ENCODE data around the gene NRG2. TPM values are rescaled to one million over a fixed set of nuclear protein-coding genes. Genes with fewer than 3 reads are reported as not detected.

Gene NRG2
- polyA plus RNA-seq, 1 of the 3 experiments (the other 2 are of a cell fraction) = 3.7 TPM

- no peak for TF ChIP-seq RAD21 (IDR thresholded peaks at IDR 0.05; ENCODE audit: low read length)
- TF ChIP-seq MEF2A (IDR thresholded peaks at IDR 0.05; ENCODE audit: borderline replicate concordance, low read depth) = no peak
- no peak for TF ChIP-seq GABPA (IDR thresholded peaks at IDR 0.05; ENCODE audit: low read depth)
Observed at GRCh38 chr5:139870677-139871076, 172.4 kb downstream of the NRG2 start (continued).

GRCh38 chr5:139869042-139869790 is 173.9 kb downstream of the NRG2 start:
- CTCF ChIA-PET = interaction anchor here (0.9 to 5.0 kb wide), 5 partner anchors 11 to 100 kb away, joined by 3 to 65 read pairs (median 8); no protein-coding TSS in a partner anchor

GRCh38 chr5:139867581-139867980 is 175.5 kb downstream of the NRG2 start:
- CTCF ChIA-PET = interaction anchor here (1.6 to 17.2 kb wide), 3 partner anchors 78 to 103 kb away, joined by 6 to 225 read pairs (median 161); no protein-coding TSS in a partner anchor
- H3K27ac ChIP-seq (ENCODE audit: low read depth in 2 of 2, low read length in 1 of 2) = no peak overlapping the region
- H3K4me1 ChIP-seq (ENCODE audit: control insufficient read depth in 1 of 2, insufficient read depth in 2 of 2, low read depth in 1 of 2, low read length in 1 of 2) = peaks cover 0 to 2% of the 10 kb centered on the region in 2 experiments; a peak in 1 of 4 replicates
- H3K4me3 ChIP-seq (ENCODE audit: low read depth in 2 of 2, low read length in 1 of 2) = no peak overlapping the region
- H3K79me2 ChIP-seq (ENCODE audit: insufficient read depth) = no peaks in the 10 kb centered on the region
- DNase-seq = no peak
- no peak overlapping the region for H2AFZ ChIP-seq (ENCODE audit: low read depth)
- H3K36me3 ChIP-seq (replicated peaks in 1 of 2; ENCODE audit: control insufficient read depth in 1 of 2, insufficient read depth in 2 of 2, low read length in 1 of 2) = no peaks in the 10 kb centered on the region
- no peak overlapping the region for H3K9ac ChIP-seq
- POLR2A ChIA-PET = no interaction called here
- no peaks in the 10 kb centered on the region for H3K9me3 ChIP-seq
- H3F3A ChIP-seq (replicated peaks; ENCODE audit: insufficient read depth) = no peaks in the 10 kb centered on the region
- no peaks in the 10 kb centered on the region for H3K27me3 ChIP-seq (ENCODE audit: insufficient read depth)
- H3K4me2 ChIP-seq = no peak overlapping the region
- H4K20me1 ChIP-seq (ENCODE audit: insufficient read depth) = no peaks in the 10 kb centered on the region
- H3K9me2 ChIP-seq = no peaks in the 10 kb centered on the region
- TF ChIP-seq GATA2 (CRISPR knock-in tag; IDR thresholded peaks at IDR 0.05) (no peak), MEF2A (IDR thresholded peaks at IDR 0.05; ENCODE audit: borderline replicate concordance, low read depth) (no peak), NFIC (IDR thresholded peaks at IDR 0.05; ENCODE audit: borderline replicate concordance) (no peak), USF2 (IDR thresholded peaks at IDR 0.05; ENCODE audit: borderline replicate concordance, low read depth, low read length) (no peak), REST (IDR thresholded peaks at IDR 0.05; ENCODE audit: low read depth, low read length) (no peak), FOXM1 (IDR thresholded peaks at IDR 0.05; ENCODE audit: low read depth) (no peak), EZH2phosphoT487 (IDR thresholded peaks at IDR 0.05; ENCODE audit: borderline replicate concordance, low read depth) (no peak), SMC3 (IDR thresholded peaks at IDR 0.05; ENCODE audit: low read depth, low read length) (no peak), POLR2AphosphoS5 (IDR thresholded peaks at IDR 0.05; ENCODE audit: low read depth, low read length) (no peak), TCF12 (IDR thresholded peaks at IDR 0.05) (no peak), RFX5 (IDR thresholded peaks at IDR 0.05; ENCODE audit: low read length) (no peak), TEAD4 (IDR thresholded peaks at IDR 0.05; ENCODE audit: borderline replicate concordance, insufficient read depth) (no peak), FOSL2 (IDR thresholded peaks at IDR 0.05; ENCODE audit: borderline replicate concordance, low read depth) (no peak), CHD2 (IDR thresholded peaks at IDR 0.05; ENCODE audit: low read length, partially characterized antibody) (no peak)

More at GRCh38 chr5:139869042-139869790, 173.9 kb downstream of the NRG2 start:
- no peak for TF ChIP-seq FOSL2 (IDR thresholded peaks at IDR 0.05; ENCODE audit: borderline replicate concordance, low read depth)
- no peak for TF ChIP-seq MEF2A (IDR thresholded peaks at IDR 0.05; ENCODE audit: borderline replicate concordance, low read depth)
- TF ChIP-seq TCF12 (IDR thresholded peaks at IDR 0.05) = no peak
- no peak for TF ChIP-seq TEAD4 (IDR thresholded peaks at IDR 0.05; ENCODE audit: borderline replicate concordance, insufficient read depth)
- TF ChIP-seq EP300 (IDR thresholded peaks at IDR 0.05; ENCODE audit: borderline replicate concordance in 1 of 2, low read depth in 1 of 2, low read length in 1 of 2) = no peak
- TF ChIP-seq SIN3A (IDR thresholded peaks at IDR 0.05; ENCODE audit: borderline replicate concordance, low read depth, low read length) = no peak
- no peak for TF ChIP-seq FOXM1 (IDR thresholded peaks at IDR 0.05; ENCODE audit: low read depth)
- TF ChIP-seq JUND (IDR thresholded peaks at IDR 0.05) = no peak
- TF ChIP-seq, protein P1, sequence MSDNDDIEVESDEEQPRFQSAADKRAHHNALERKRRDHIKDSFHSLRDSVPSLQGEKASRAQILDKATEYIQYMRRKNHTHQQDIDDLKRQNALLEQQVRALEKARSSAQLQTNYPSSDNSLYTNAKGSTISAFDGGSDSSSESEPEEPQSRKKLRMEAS (IDR thresholded peaks at IDR 0.05; ENCODE audit: low read depth) = no peak
- no peak overlapping the region for H3K27ac ChIP-seq (ENCODE audit: low read depth in 2 of 2, low read length in 1 of 2)
- H2AFZ ChIP-seq (ENCODE audit: low read depth) = no peak overlapping the region
- no peaks in the 10 kb centered on the region for H3K9me2 ChIP-seq
- no peaks in the 10 kb centered on the region for H3K27me3 ChIP-seq (ENCODE audit: insufficient read depth)
- H3K79me2 ChIP-seq (ENCODE audit: insufficient read depth) = no peaks in the 10 kb centered on the region
- POLR2A ChIA-PET = no interaction called here
- H3K4me2 ChIP-seq = no peak overlapping the region
- 74% methylated on average over 9 of the region's 9 CpGs for WGBS (ENCODE audit: low lambda C conversion rate)
- no peaks in the 10 kb centered on the region for H3F3A ChIP-seq (replicated peaks; ENCODE audit: insufficient read depth)
- H4K20me1 ChIP-seq (ENCODE audit: insufficient read depth) = no peaks in the 10 kb centered on the region
- no peak overlapping the region for H3K4me3 ChIP-seq (ENCODE audit: low read depth in 2 of 2, low read length in 1 of 2)
- DNase-seq = no peak
- H3K4me1 ChIP-seq (ENCODE audit: control insufficient read depth in 1 of 2, insufficient read depth in 2 of 2, low read depth in 1 of 2, low read length in 1 of 2) = peaks cover 0 to 15% of the 10 kb centered on the region in 2 experiments; a peak in 1 of 4 replicates
- no peaks in the 10 kb centered on the region for H3K36me3 ChIP-seq (replicated peaks in 1 of 2; ENCODE audit: control insufficient read depth in 1 of 2, insufficient read depth in 2 of 2, low read length in 1 of 2)
- no peaks in the 10 kb centered on the region for H3K9me3 ChIP-seq
- H3K9ac ChIP-seq = no peak overlapping the region
